Measurements from ENCODE around the gene UBE2G1. TPM values are rescaled to one million over a fixed set of nuclear protein-coding genes. Genes with fewer than 3 reads are reported as not detected.

Gene UBE2G1
- total and polyA plus RNA-seq, 2 donors (not counting 1 experiment from before 2014, with no cell fraction given) = 27.1 to 76.0 TPM

- POLR2A ChIA-PET = interaction anchor here (1.0 kb wide), 1 partner anchor 120 kb away, joined by 12 read pairs; the partner anchor contains the start of genes CYB5D2 and ZZEF1
- intact Hi-C loops (cut with micrococcal nuclease) = loop anchor here (1.0 to 5.0 kb wide), 2 partner anchors 103 to 121 kb away; partner anchors contain the start of genes CYB5D2, UBE2G1 and ZZEF1
- ATAC-seq (ENCODE audit: low read depth) = peak; percentile 96
These were observed 102.9 kb downstream of the UBE2G1 start, which contains the start of gene ANKFY1 for GRCh38 chr17:4263282-4264215. Gene ANKFY1 (minus strand): TSS chr17:4263979. CDS start chr17:4263941, 38 bp downstream.

More at GRCh38 chr17:4263282-4264215, 102.9 kb downstream of the UBE2G1 start, which contains the start of gene ANKFY1:
- Histone ChIP-seq H3K9ac (ENCODE audit: low read length) (peak within 1 kb of the TSS; percentile 94), H3K4me3 (ENCODE audit: control extremely low read depth in 1 of 5, extremely low read depth in 1 of 5, insufficient read depth in 1 of 5, low read depth in 2 of 5, low read length in 4 of 5) (peak within 1 kb of the TSS; percentile 53 to 82 (median 77)), H2AFZ (ENCODE audit: insufficient read depth, low read depth, low read length, poor library complexity, severe bottlenecking) (peak within 1 kb of the TSS; percentile 97), H3K79me2 (ENCODE audit: control insufficient read depth, insufficient read depth, low read length) (peaks cover 68% of the 10 kb centered on the region), H4K20me1 (ENCODE audit: control insufficient read depth, insufficient read depth, low read length, poor library complexity, severe bottlenecking) (peaks cover 29% of the 10 kb centered on the region), H3K4me2 (replicated peaks; ENCODE audit: low read depth, low read length, poor library complexity, severe bottlenecking) (peak within 1 kb of the TSS; percentile 80), H3K27ac (ENCODE audit: low read length in 2 of 2) (peak within 1 kb of the TSS; percentile 38 to 89), H3K9me3 (ENCODE audit: control extremely low read depth in 1 of 3, control insufficient read depth in 2 of 3, insufficient read depth in 1 of 3, low read length in 2 of 3) (peaks cover 0 to 7% (median 7%) of the 10 kb centered on the region in 3 donors), H3K27me3 (replicated peaks in 1 of 4; ENCODE audit: control extremely low read depth in 1 of 4, control insufficient read depth in 3 of 4, insufficient read depth in 4 of 4, low read length in 3 of 4) (no peaks in the 10 kb centered on the region), H3K36me3 (replicated peaks in 1 of 2; ENCODE audit: control extremely low read depth in 1 of 2, control insufficient read depth in 1 of 2, extremely low read depth in 1 of 2, insufficient read depth in 2 of 2, low read length in 1 of 2) (peaks cover 0 to 16% of the 10 kb centered on the region in 2 experiments), H3K4me1 (ENCODE audit: control insufficient read depth in 2 of 2, insufficient read depth in 2 of 2, low read length in 2 of 2) (peaks cover 19 to 27% of the 10 kb centered on the region in 2 donors)
- Mint-ChIP-seq H3K27me3 (no peaks in the 10 kb centered on the region), H3K4me3 (peak within 1 kb of the TSS; percentile 92), H3K9me3 (ENCODE audit: insufficient read depth) (no peaks in the 10 kb centered on the region), H3K4me1 (peaks cover 38% of the 10 kb centered on the region), H3K27ac (peak within 1 kb of the TSS; percentile 82)
- WGBS (ENCODE audit: insufficient coverage) = under 1% methylated on average over 82 of the region's 85 CpGs
- no peak for TF ChIP-seq EZH2 (IDR thresholded peaks at IDR 0.05; ENCODE audit: borderline replicate concordance, insufficient read depth, low read depth, low read length, poor library complexity, severe bottlenecking)
- no peak for TF ChIP-seq CTCF (IDR thresholded peaks at IDR 0.05)
- DNase-seq = peak; percentile 97
- CTCF ChIA-PET = interaction anchor here (0.7 to 1.9 kb wide), 4 partner anchors 14 to 150 kb away, joined by 3 to 7 read pairs (median 3); no protein-coding TSS in a partner anchor
